HCT116 (cell line): ENCODE data around the gene CBL. TPM values are rescaled to one million over a fixed set of nuclear protein-coding genes. Genes with fewer than 3 reads are reported as not detected.

Experiments used
- ATAC-seq: fragments of 200-7000 bp; cut with Tn5 transposase; 2 replicates; pipeline ENCODE4 v1.9.1; 2020; ENCODE audit warnings: mild to moderate bottlenecking, moderate library complexity
- BruUV-seq: library from RNA; stranded (reverse); fragments of 400-500 nt; replicated peaks from 2 replicates; lab custom pipeline; 2021; lab: Mats Ljungman, UMichigan
- CTCF ChIA-PET: fragments of 300-600 bp; sonication (Branson Sonifier 250); formaldehyde crosslinking; loops from one replicate; lab custom pipeline; 2021; ENCODE audit warnings: antibody characterized with exemption; lab: Charles Lee
- POLR2A ChIA-PET: fragments of 300-600, 350-600 bp; sonication (Branson Sonifier 250); formaldehyde crosslinking; loops from one replicate; lab custom pipeline; 2021; ENCODE audit warnings: antibody characterized with exemption; lab: Charles Lee
- RAD21 ChIA-PET, 2 experiments: fragments of 300-600 bp; sonication (Branson Sonifier 250); formaldehyde crosslinking; loops; one replicate each; lab custom pipeline; 2023; ENCODE audit warnings: low total read pairs in 2 of 2; ENCODE audit not compliant: uncharacterized antibody in 2 of 2, unreplicated experiment in 2 of 2, low non-redundant PET in 1 of 2; lab: Charles Lee
- DNase-seq: peaks from one replicate; pipeline ENCODE4 v3.0.0-alpha.2; 2010; ENCODE audit warnings: low read depth, low spot score
- H2AFZ ChIP-seq: fragments of 200-600 bp; shearing (Covaris generic), sonication (generic); 2 replicates; pipeline ENCODE4 v1.6.1; 2017; ENCODE audit warnings: low read depth, mixed run types, mixed read lengths, antibody characterized with exemption, low read length; ENCODE audit not compliant: poor library complexity, severe bottlenecking
- H3K27ac ChIP-seq: 2 replicates; pipeline ENCODE4 v1.5.1; 2012; ENCODE audit warnings: low read depth, low read length
- H3K27me3 ChIP-seq: fragments of 200-600 bp; sonication (generic); 2 replicates; pipeline ENCODE4 v1.6.1; 2016; ENCODE audit warnings: mixed run types, low read length, mixed read lengths; ENCODE audit not compliant: insufficient read depth
- H3K36me3 ChIP-seq, 2 experiments: fragments of 200-500 bp in 1 of 2; fragments of 200-600 bp in 1 of 2; sonication (Bioruptor generic) in 1 of 2; sonication (generic) in 1 of 2; 2 replicates each; pipeline versions ENCODE4 v1.5.1 to v1.6.1; 2014 to 2016; ENCODE audit warnings: low read length in 2 of 2, inconsistent platforms in 1 of 2, mixed read lengths in 1 of 2, mixed run types in 1 of 2; ENCODE audit not compliant: insufficient read depth in 2 of 2, control insufficient read depth in 1 of 2
- H3K4me1 ChIP-seq, 2 experiments: fragments of 200-600 bp in 1 of 2; sonication (generic) in 1 of 2; 2 replicates each; pipeline versions ENCODE4 v1.5.1 to v1.6.1; 2012 to 2017; ENCODE audit warnings: low read length in 2 of 2, inconsistent platforms in 1 of 2, mild to moderate bottlenecking in 1 of 2, mixed read lengths in 1 of 2, mixed run types in 1 of 2, moderate library complexity in 1 of 2; ENCODE audit not compliant: insufficient read depth in 2 of 2, control insufficient read depth in 1 of 2
- H3K4me2 ChIP-seq: fragments of 200-600 bp; sonication (generic); 2 replicates; pipeline ENCODE4 v1.6.1; 2017; ENCODE audit warnings: mixed run types, low read length, mixed read lengths
- H3K4me3 ChIP-seq, 2 experiments: fragments of 200-600 bp in 1 of 2; sonication (generic) in 1 of 2; replicated peaks in 1 of 2; 2 replicates each; pipeline ENCODE4 v1.5.1; 2011 to 2016; ENCODE audit warnings: low read length in 2 of 2, control low read depth in 1 of 2, low read depth in 1 of 2, mild to moderate bottlenecking in 1 of 2, mixed read lengths in 1 of 2, mixed run types in 1 of 2
- H3K79me2 ChIP-seq: fragments of 200-600 bp; sonication (generic); 2 replicates; pipeline ENCODE4 v1.6.1; 2017; ENCODE audit warnings: mild to moderate bottlenecking, mixed run types, low read length, moderate library complexity, mixed read lengths; ENCODE audit not compliant: insufficient read depth
- H3K9ac ChIP-seq: fragments of 200-600 bp; sonication (generic); 2 replicates; pipeline ENCODE4 v1.6.1; 2016; ENCODE audit warnings: low read length, mixed read lengths
- H3K9me2 ChIP-seq: fragments of 200-600 bp; sonication (generic), shearing (Covaris generic); 2 replicates; pipeline ENCODE4 v1.6.1; 2017; ENCODE audit warnings: mixed run types, mild to moderate bottlenecking, moderate library complexity; ENCODE audit not compliant: insufficient read depth
- H3K9me3 ChIP-seq, 2 experiments: fragments of 200-500 bp in 1 of 2; fragments of 200-600 bp in 1 of 2; sonication (Bioruptor generic) in 1 of 2; sonication (generic) in 1 of 2; 2 replicates each; pipeline ENCODE4 v1.6.1; 2014 to 2017; ENCODE audit warnings: low read length in 2 of 2, mixed read lengths in 2 of 2, inconsistent platforms in 1 of 2, low read depth in 1 of 2, mild to moderate bottlenecking in 1 of 2, mixed run types in 1 of 2, moderate library complexity in 1 of 2; ENCODE audit not compliant: control insufficient read depth in 1 of 2, insufficient read depth in 1 of 2
- H4K20me1 ChIP-seq: fragments of 200-600 bp; sonication (generic), shearing (Covaris generic); 2 replicates; pipeline ENCODE4 v1.6.1; 2017; ENCODE audit warnings: mixed run types, mild to moderate bottlenecking, moderate library complexity; ENCODE audit not compliant: insufficient read depth
- ATF3 ChIP-seq: IDR thresholded peaks from 2 replicates; pipeline ENCODE4 v1.6.1; 2012
- CBX3 ChIP-seq: IDR thresholded peaks from 2 replicates; pipeline ENCODE4 v1.6.1; 2012; ENCODE audit warnings: low read depth
- CEBPB ChIP-seq: IDR thresholded peaks from 2 replicates; pipeline ENCODE4 v1.6.1; 2012; ENCODE audit warnings: low read depth
- ELF1 ChIP-seq: IDR thresholded peaks from 2 replicates; pipeline ENCODE4 v1.6.1; 2012; ENCODE audit warnings: low read depth, borderline replicate concordance
- EZH2 ChIP-seq: fragments of 200-600 bp; sonication (generic); IDR thresholded peaks from 2 replicates; pipeline ENCODE4 v1.6.1; 2017; ENCODE audit warnings: antibody characterized with exemption, mixed run types
- EZH2phosphoT487 ChIP-seq: fragments of 200-600 bp; IDR thresholded peaks from 2 replicates; pipeline ENCODE4 v1.6.1; 2018; ENCODE audit warnings: antibody characterized with exemption, borderline replicate concordance
- FOSL1 ChIP-seq: IDR thresholded peaks from 2 replicates; pipeline ENCODE4 v1.6.1; 2012; ENCODE audit warnings: low read depth
- JUND ChIP-seq: IDR thresholded peaks from 2 replicates; pipeline ENCODE4 v1.6.1; 2012
- MAX ChIP-seq: IDR thresholded peaks from 2 replicates; pipeline ENCODE4 v1.6.1; 2012
- POLR2A ChIP-seq: IDR thresholded peaks from 2 replicates; pipeline ENCODE4 v1.7.0; 2011; ENCODE audit warnings: borderline replicate concordance; ENCODE audit not compliant: insufficient read depth, insufficient read length; ENCODE audit errors: extremely low read depth
- POLR2AphosphoS5 ChIP-seq: IDR thresholded peaks from 2 replicates; pipeline ENCODE4 v1.6.1; 2011; ENCODE audit warnings: mild to moderate bottlenecking, low read depth, low read length, moderate library complexity
- RAD21 ChIP-seq: IDR thresholded peaks from 2 replicates; pipeline ENCODE4 v1.6.1; 2012; ENCODE audit warnings: low read depth, mild to moderate bottlenecking
- REST ChIP-seq: IDR thresholded peaks from 2 replicates; pipeline ENCODE4 v1.6.1; 2012; ENCODE audit warnings: low read depth
- SIN3A ChIP-seq: IDR thresholded peaks from 2 replicates; pipeline ENCODE4 v1.6.1; 2012; ENCODE audit warnings: low read depth
- SP1 ChIP-seq: IDR thresholded peaks from 2 replicates; pipeline ENCODE4 v1.6.1; 2012; ENCODE audit warnings: low read depth
- SRF ChIP-seq: IDR thresholded peaks from 2 replicates; pipeline ENCODE4 v1.6.1; 2012; ENCODE audit warnings: low read depth
- YY1 ChIP-seq: IDR thresholded peaks from 2 replicates; pipeline ENCODE4 v1.6.1; 2011; ENCODE audit warnings: low read length, low read depth, moderate library complexity, mild to moderate bottlenecking; ENCODE audit not compliant: insufficient replicate concordance; ENCODE audit errors: extremely low read depth
- ZBTB33 ChIP-seq: IDR thresholded peaks from 2 replicates; pipeline ENCODE4 v1.6.1; 2011; ENCODE audit warnings: mild to moderate bottlenecking, low read length, moderate library complexity; ENCODE audit not compliant: insufficient replicate concordance; ENCODE audit errors: extremely low read depth
- ZFX ChIP-seq: fragments of 450-650 bp; IDR thresholded peaks from 2 replicates; pipeline ENCODE4 v1.6.1; 2017
- ZNF274 ChIP-seq: fragments of 200-500 bp; sonication (Bioruptor generic); IDR thresholded peaks from 2 replicates; pipeline ENCODE4 v1.6.1; 2014; ENCODE audit warnings: mild to moderate bottlenecking, low read depth, low read length, inconsistent platforms
- intact Hi-C: fragments of 100-400 bp; cut with micrococcal nuclease; formaldehyde crosslinking; loops from 2 replicates; pipeline ENCODE4 v1.10.0; 2022
- total RNA-seq: library from RNA; stranded (reverse); gene quantifications from one replicate; pipeline ENCODE4 v1.2.1, GENCODE V29; 2021; ENCODE audit not compliant: unreplicated experiment

Gene CBL
- total RNA-seq, 1 experiment from 2014 or later = 31.1 TPM

- TF ChIP-seq SRF = no peak
- TF ChIP-seq CEBPB = no peak
- TF ChIP-seq ZNF274 = no peak
- TF ChIP-seq POLR2AphosphoS5 = no peak
- no peak for TF ChIP-seq FOSL1
- no peak for TF ChIP-seq EZH2phosphoT487
- TF ChIP-seq ZBTB33 = no peak
- no peak for TF ChIP-seq JUND
- TF ChIP-seq, all 23 proteins: peak for 0
Measured at GRCh38 chr11:119307974-119308373, 101.8 kb downstream of the CBL start (continued).

GRCh38 chr11:119309411-119309810 is 103.3 kb downstream of the CBL start:
- Histone ChIP-seq H3K79me2 (no peaks in the 10 kb centered on the region), H3K4me2 (no peak overlapping the region), H3K27ac (no peak overlapping the region), H4K20me1 (no peaks in the 10 kb centered on the region), H3K9ac (no peak overlapping the region), H3K9me2 (no peaks in the 10 kb centered on the region), H3K4me3 (no peak overlapping the region), H3K4me1 (no peaks in the 10 kb centered on the region), H2AFZ (no peak overlapping the region), H3K27me3 (no peaks in the 10 kb centered on the region), H3K9me3 (no peaks in the 10 kb centered on the region), H3K36me3 (peaks cover 0 to 7% of the 10 kb centered on the region in 2 experiments; a peak in 3 of 4 replicates)
- ChIA-PET POLR2A (no interaction called here), CTCF (interaction anchor here (1.1 kb wide), 1 partner anchor 29 kb away, joined by 3 read pairs; no protein-coding TSS in a partner anchor), RAD21 (no interaction called here)
- ATAC-seq = no peak
- no peak for DNase-seq
- no TSS peak for BruUV-seq
- intact Hi-C loops = no loop called here
- no peak for TF ChIP-seq SIN3A
- no peak for TF ChIP-seq RAD21
- TF ChIP-seq SP1 = no peak
- TF ChIP-seq FOSL1 = no peak
- TF ChIP-seq REST = no peak
- no peak for TF ChIP-seq JUND
- TF ChIP-seq CBX3 = no peak
- no peak for TF ChIP-seq ZFX
- TF ChIP-seq POLR2AphosphoS5 = no peak
- TF ChIP-seq MAX = no peak
- TF ChIP-seq ELF1 = no peak
- TF ChIP-seq EZH2 = no peak
- TF ChIP-seq SRF = no peak
- no peak for TF ChIP-seq ATF3
- no peak for TF ChIP-seq POLR2A
- TF ChIP-seq YY1 = no peak
